ENCODE results near the gene TAX1BP3.

TAX1BP3 gene

GRCh38 chr17:3688852-3689261, 20.5 kb upstream of the TAX1BP3 start:
- Histone ChIP-seq H3K9me3 (ENCODE audit: control insufficient read depth in 2 of 2, low read length in 2 of 2) (no peaks in the 10 kb centered on the region), H3K4me1 (ENCODE audit: control insufficient read depth in 2 of 2, insufficient read depth in 2 of 2, low read length in 2 of 2) (no peaks in the 10 kb centered on the region), H3K27ac (ENCODE audit: low read depth in 2 of 2, low read length in 2 of 2) (no peak overlapping the region), H3K27me3 (ENCODE audit: control insufficient read depth in 2 of 2, insufficient read depth in 2 of 2, low read length in 2 of 2) (peaks cover 0 to 7% of the 10 kb centered on the region in 2 donors), H3K36me3 (ENCODE audit: control insufficient read depth in 2 of 2, insufficient read depth in 2 of 2, low read length in 2 of 2) (no peaks in the 10 kb centered on the region), H3K9ac (ENCODE audit: low read depth in 1 of 2, low read length in 2 of 2) (no peak overlapping the region), H3K4me3 (ENCODE audit: low read length in 2 of 2) (no peak overlapping the region)

GRCh38 chr17:3688027-3688553, 19.7 kb upstream of the TAX1BP3 start:
- peaks cover 0 to 8% of the 10 kb centered on the region in 2 donors for H3K27me3 ChIP-seq (ENCODE audit: control insufficient read depth in 2 of 2, insufficient read depth in 2 of 2, low read length in 2 of 2)
- no peak overlapping the region for H3K9ac ChIP-seq (ENCODE audit: low read depth in 1 of 2, low read length in 2 of 2)
- H3K9me3 ChIP-seq (ENCODE audit: control insufficient read depth in 2 of 2, low read length in 2 of 2): no peaks in the 10 kb centered on the region
- H3K4me1 ChIP-seq (ENCODE audit: control insufficient read depth in 2 of 2, insufficient read depth in 2 of 2, low read length in 2 of 2): peaks cover 0 to under 1% of the 10 kb centered on the region in 2 donors
- no peak overlapping the region for H3K27ac ChIP-seq (ENCODE audit: low read depth in 2 of 2, low read length in 2 of 2)
- no peak overlapping the region for H3K4me3 ChIP-seq (ENCODE audit: low read length in 2 of 2)
- no peaks in the 10 kb centered on the region for H3K36me3 ChIP-seq (ENCODE audit: control insufficient read depth in 2 of 2, insufficient read depth in 2 of 2, low read length in 2 of 2)

GRCh38 chr17:3685174-3685573, 16.8 kb upstream of the TAX1BP3 start:
- peaks cover 0 to 8% of the 10 kb centered on the region in 2 donors for H3K27me3 ChIP-seq (ENCODE audit: control insufficient read depth in 2 of 2, insufficient read depth in 2 of 2, low read length in 2 of 2)
- H3K4me1 ChIP-seq (ENCODE audit: control insufficient read depth in 2 of 2, insufficient read depth in 2 of 2, low read length in 2 of 2): peaks cover 0 to 3% of the 10 kb centered on the region in 2 donors
- no peak overlapping the region for H3K4me3 ChIP-seq (ENCODE audit: low read length in 2 of 2)
- H3K9ac ChIP-seq (ENCODE audit: low read depth in 1 of 2, low read length in 2 of 2): no peak overlapping the region
- H3K36me3 ChIP-seq (ENCODE audit: control insufficient read depth in 2 of 2, insufficient read depth in 2 of 2, low read length in 2 of 2): no peaks in the 10 kb centered on the region
- H3K9me3 ChIP-seq (ENCODE audit: control insufficient read depth in 2 of 2, low read length in 2 of 2): no peaks in the 10 kb centered on the region
- no peak overlapping the region for H3K27ac ChIP-seq (ENCODE audit: low read depth in 2 of 2, low read length in 2 of 2)

- no peaks in the 10 kb centered on the region for H3K9me3 ChIP-seq (ENCODE audit: control insufficient read depth in 2 of 2, low read length in 2 of 2)
- no peak overlapping the region for H3K27ac ChIP-seq (ENCODE audit: low read depth in 2 of 2, low read length in 2 of 2)
- H3K36me3 ChIP-seq (ENCODE audit: control insufficient read depth in 2 of 2, insufficient read depth in 2 of 2, low read length in 2 of 2): no peaks in the 10 kb centered on the region
- no peak overlapping the region for H3K9ac ChIP-seq (ENCODE audit: low read depth in 1 of 2, low read length in 2 of 2)
- H3K4me3 ChIP-seq (ENCODE audit: low read length in 2 of 2): no peak overlapping the region
- peaks cover 0 to 3% of the 10 kb centered on the region in 2 donors for H3K4me1 ChIP-seq (ENCODE audit: control insufficient read depth in 2 of 2, insufficient read depth in 2 of 2, low read length in 2 of 2)
- H3K27me3 ChIP-seq (ENCODE audit: control insufficient read depth in 2 of 2, insufficient read depth in 2 of 2, low read length in 2 of 2): peaks cover 0 to 8% of the 10 kb centered on the region in 2 donors
These were observed 14.7 kb upstream of the TAX1BP3 start for GRCh38 chr17:3683054-3683511.

GRCh38 chr17:3682033-3682432, 13.7 kb upstream of the TAX1BP3 start:
- Histone ChIP-seq H3K27ac (ENCODE audit: low read depth in 2 of 2, low read length in 2 of 2) (no peak overlapping the region), H3K27me3 (ENCODE audit: control insufficient read depth in 2 of 2, insufficient read depth in 2 of 2, low read length in 2 of 2) (peaks cover 0 to 8% of the 10 kb centered on the region in 2 donors), H3K9me3 (ENCODE audit: control insufficient read depth in 2 of 2, low read length in 2 of 2) (no peaks in the 10 kb centered on the region), H3K4me1 (ENCODE audit: control insufficient read depth in 2 of 2, insufficient read depth in 2 of 2, low read length in 2 of 2) (peaks cover 0 to 3% of the 10 kb centered on the region in 2 donors), H3K4me3 (ENCODE audit: low read length in 2 of 2) (no peak overlapping the region), H3K36me3 (ENCODE audit: control insufficient read depth in 2 of 2, insufficient read depth in 2 of 2, low read length in 2 of 2) (no peaks in the 10 kb centered on the region), H3K9ac (ENCODE audit: low read depth in 1 of 2, low read length in 2 of 2) (no peak overlapping the region)

GRCh38 chr17:3681565-3681964, 13.2 kb upstream of the TAX1BP3 start:
- Histone ChIP-seq H3K36me3 (ENCODE audit: control insufficient read depth in 2 of 2, insufficient read depth in 2 of 2, low read length in 2 of 2) (no peaks in the 10 kb centered on the region), H3K4me3 (ENCODE audit: low read length in 2 of 2) (no peak overlapping the region), H3K9me3 (ENCODE audit: control insufficient read depth in 2 of 2, low read length in 2 of 2) (no peaks in the 10 kb centered on the region), H3K4me1 (ENCODE audit: control insufficient read depth in 2 of 2, insufficient read depth in 2 of 2, low read length in 2 of 2) (peaks cover 0 to 3% of the 10 kb centered on the region in 2 donors), H3K9ac (ENCODE audit: low read depth in 1 of 2, low read length in 2 of 2) (no peak overlapping the region), H3K27me3 (ENCODE audit: control insufficient read depth in 2 of 2, insufficient read depth in 2 of 2, low read length in 2 of 2) (peaks cover 0 to 8% of the 10 kb centered on the region in 2 donors), H3K27ac (ENCODE audit: low read depth in 2 of 2, low read length in 2 of 2) (no peak overlapping the region)

- Histone ChIP-seq H3K36me3 (ENCODE audit: control insufficient read depth in 2 of 2, insufficient read depth in 2 of 2, low read length in 2 of 2) (no peaks in the 10 kb centered on the region), H3K9ac (ENCODE audit: low read depth in 1 of 2, low read length in 2 of 2) (no peak overlapping the region), H3K27ac (ENCODE audit: low read depth in 2 of 2, low read length in 2 of 2) (no peak overlapping the region), H3K4me1 (ENCODE audit: control insufficient read depth in 2 of 2, insufficient read depth in 2 of 2, low read length in 2 of 2) (peaks cover 0 to 3% of the 10 kb centered on the region in 2 donors), H3K27me3 (ENCODE audit: control insufficient read depth in 2 of 2, insufficient read depth in 2 of 2, low read length in 2 of 2) (peaks cover 0 to 8% of the 10 kb centered on the region in 2 donors), H3K9me3 (ENCODE audit: control insufficient read depth in 2 of 2, low read length in 2 of 2) (no peaks in the 10 kb centered on the region), H3K4me3 (ENCODE audit: low read length in 2 of 2) (no peak overlapping the region)
These were observed 12.7 kb upstream of the TAX1BP3 start for GRCh38 chr17:3681057-3681456.

GRCh38 chr17:3679531-3680126, 11.3 kb upstream of the TAX1BP3 start:
- H3K9me3 ChIP-seq (ENCODE audit: control insufficient read depth in 2 of 2, low read length in 2 of 2): no peaks in the 10 kb centered on the region
- H3K27ac ChIP-seq (ENCODE audit: low read depth in 2 of 2, low read length in 2 of 2): no peak overlapping the region
- no peak overlapping the region for H3K9ac ChIP-seq (ENCODE audit: low read depth in 1 of 2, low read length in 2 of 2)
- H3K4me1 ChIP-seq (ENCODE audit: control insufficient read depth in 2 of 2, insufficient read depth in 2 of 2, low read length in 2 of 2): peaks cover 0 to 3% of the 10 kb centered on the region in 2 donors
- no peak overlapping the region for H3K4me3 ChIP-seq (ENCODE audit: low read length in 2 of 2)
- no peaks in the 10 kb centered on the region for H3K36me3 ChIP-seq (ENCODE audit: control insufficient read depth in 2 of 2, insufficient read depth in 2 of 2, low read length in 2 of 2)
- peaks cover 0 to 3% of the 10 kb centered on the region in 2 donors for H3K27me3 ChIP-seq (ENCODE audit: control insufficient read depth in 2 of 2, insufficient read depth in 2 of 2, low read length in 2 of 2)

- Histone ChIP-seq H3K36me3 (ENCODE audit: control insufficient read depth in 2 of 2, insufficient read depth in 2 of 2, low read length in 2 of 2) (no peaks in the 10 kb centered on the region), H3K4me1 (ENCODE audit: control insufficient read depth in 2 of 2, insufficient read depth in 2 of 2, low read length in 2 of 2) (peaks cover 0 to 3% of the 10 kb centered on the region in 2 donors), H3K9ac (ENCODE audit: low read depth in 1 of 2, low read length in 2 of 2) (no peak overlapping the region), H3K27me3 (ENCODE audit: control insufficient read depth in 2 of 2, insufficient read depth in 2 of 2, low read length in 2 of 2) (peaks cover 0 to 2% of the 10 kb centered on the region in 2 donors), H3K4me3 (ENCODE audit: low read length in 2 of 2) (no peak overlapping the region), H3K9me3 (ENCODE audit: control insufficient read depth in 2 of 2, low read length in 2 of 2) (no peaks in the 10 kb centered on the region), H3K27ac (ENCODE audit: low read depth in 2 of 2, low read length in 2 of 2) (no peak overlapping the region)
These were observed 10.6 kb upstream of the TAX1BP3 start for GRCh38 chr17:3678821-3679530.

- H3K27me3 ChIP-seq (ENCODE audit: control insufficient read depth in 2 of 2, insufficient read depth in 2 of 2, low read length in 2 of 2): no peaks in the 10 kb centered on the region
- no peaks in the 10 kb centered on the region for H3K36me3 ChIP-seq (ENCODE audit: control insufficient read depth in 2 of 2, insufficient read depth in 2 of 2, low read length in 2 of 2)
- H3K4me1 ChIP-seq (ENCODE audit: control insufficient read depth in 2 of 2, insufficient read depth in 2 of 2, low read length in 2 of 2): peaks cover 0 to 3% of the 10 kb centered on the region in 2 donors
- H3K9ac ChIP-seq (ENCODE audit: low read depth in 1 of 2, low read length in 2 of 2): no peak overlapping the region
- no peaks in the 10 kb centered on the region for H3K9me3 ChIP-seq (ENCODE audit: control insufficient read depth in 2 of 2, low read length in 2 of 2)
- H3K27ac ChIP-seq (ENCODE audit: low read depth in 2 of 2, low read length in 2 of 2): no peak overlapping the region
- no peak overlapping the region for H3K4me3 ChIP-seq (ENCODE audit: low read length in 2 of 2)
These were observed 9.9 kb upstream of the TAX1BP3 start for GRCh38 chr17:3678095-3678820.

All from mucosa of rectum (tissue), 2 donors.